ENCODE measurements around the gene ACOT9.
"Not testable (repeated sequence)": the region's sequence is repeated elsewhere in the genome, so short reads cannot be mapped to it uniquely, and the experiment has no call there.

DNA sequence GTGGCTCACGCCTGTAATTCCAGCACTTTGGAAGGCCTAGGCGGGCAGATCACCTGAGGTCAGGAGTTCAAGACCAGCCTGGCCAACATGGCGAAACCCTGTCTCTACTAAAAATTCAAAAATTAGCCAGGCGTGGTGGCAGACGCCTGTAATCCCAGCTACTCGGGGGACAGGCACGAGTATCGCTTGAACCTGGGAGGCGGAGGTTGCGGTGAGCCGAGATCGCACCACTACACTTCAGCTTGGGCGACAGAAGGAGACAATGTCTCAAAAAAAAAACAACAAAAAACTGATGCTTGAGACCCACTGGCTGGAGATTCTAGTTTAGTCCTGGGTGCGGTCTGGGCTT, 521 bp upstream of the ACOT9 start:
- TF ChIP-seq, protein P1, sequence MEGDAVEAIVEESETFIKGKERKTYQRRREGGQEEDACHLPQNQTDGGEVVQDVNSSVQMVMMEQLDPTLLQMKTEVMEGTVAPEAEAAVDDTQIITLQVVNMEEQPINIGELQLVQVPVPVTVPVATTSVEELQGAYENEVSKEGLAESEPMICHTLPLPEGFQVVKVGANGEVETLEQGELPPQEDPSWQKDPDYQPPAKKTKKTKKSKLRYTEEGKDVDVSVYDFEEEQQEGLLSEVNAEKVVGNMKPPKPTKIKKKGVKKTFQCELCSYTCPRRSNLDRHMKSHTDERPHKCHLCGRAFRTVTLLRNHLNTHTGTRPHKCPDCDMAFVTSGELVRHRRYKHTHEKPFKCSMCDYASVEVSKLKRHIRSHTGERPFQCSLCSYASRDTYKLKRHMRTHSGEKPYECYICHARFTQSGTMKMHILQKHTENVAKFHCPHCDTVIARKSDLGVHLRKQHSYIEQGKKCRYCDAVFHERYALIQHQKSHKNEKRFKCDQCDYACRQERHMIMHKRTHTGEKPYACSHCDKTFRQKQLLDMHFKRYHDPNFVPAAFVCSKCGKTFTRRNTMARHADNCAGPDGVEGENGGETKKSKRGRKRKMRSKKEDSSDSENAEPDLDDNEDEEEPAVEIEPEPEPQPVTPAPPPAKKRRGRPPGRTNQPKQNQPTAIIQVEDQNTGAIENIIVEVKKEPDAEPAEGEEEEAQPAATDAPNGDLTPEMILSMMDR (IDR thresholded peaks at IDR 0.05; ENCODE audit: poor library complexity), result not testable (repeated sequence)
- not testable (repeated sequence) for TF ChIP-seq EZH2phosphoT487 (IDR thresholded peaks at IDR 0.05; ENCODE audit: low read depth, severe bottlenecking, unreplicated experiment); EZH2 (IDR thresholded peaks at IDR 0.05; ENCODE audit: borderline replicate concordance)
